Fibroblast of lung (primary cell): ENCODE data around the gene DUS4L. TPM values are rescaled to one million over a fixed set of nuclear protein-coding genes. Genes with fewer than 3 reads are reported as not detected.

Experiments
- DNase-seq, 2 donors: peaks; one replicate each; pipeline versions ENCODE4 v3.0.0 to v3.0.0-alpha.2; 2010; ENCODE audit warnings: low read depth in 2 of 2
- H2AFZ ChIP-seq: 2 replicates; pipeline ENCODE4 v1.5.1; 2012; ENCODE audit warnings: low read length, control low read depth, inconsistent platforms
- H3K27ac ChIP-seq: 2 replicates; pipeline ENCODE4 v1.5.1; 2011; ENCODE audit warnings: low read length, control low read depth; ENCODE audit not compliant: insufficient read depth
- H3K27me3 ChIP-seq: 2 replicates; pipeline ENCODE4 v1.5.1; 2011; ENCODE audit warnings: mild to moderate bottlenecking, low read length; ENCODE audit not compliant: control insufficient read depth, insufficient read depth
- H3K36me3 ChIP-seq: 2 replicates; pipeline ENCODE4 v1.5.1; 2011; ENCODE audit warnings: low read length; ENCODE audit not compliant: control insufficient read depth, insufficient read depth
- H3K4me1 ChIP-seq: 2 replicates; pipeline ENCODE4 v1.5.1; 2011; ENCODE audit warnings: low read length; ENCODE audit not compliant: control insufficient read depth, insufficient read depth; ENCODE audit errors: extremely low read depth
- H3K4me2 ChIP-seq: 2 replicates; pipeline ENCODE4 v1.5.1; 2011; ENCODE audit warnings: low read length, control low read depth; ENCODE audit not compliant: insufficient read depth; ENCODE audit errors: extremely low read depth
- H3K4me3 ChIP-seq, 4 experiments: fragments of 200-600 bp in 1 of 4; sonication (generic) in 1 of 4; replicated peaks in 1 of 4; 2 replicates each; pipeline ENCODE4 v1.5.1; 2011 to 2016; ENCODE audit warnings: low read length in 4 of 4, low read depth in 3 of 4, mild to moderate bottlenecking in 3 of 4, control low read depth in 2 of 4, inconsistent platforms in 1 of 4, mixed read lengths in 1 of 4; ENCODE audit not compliant: insufficient read depth in 1 of 4; ENCODE audit errors: control extremely low read depth in 1 of 4
- H3K79me2 ChIP-seq: 2 replicates; pipeline ENCODE4 v1.5.1; 2012; ENCODE audit warnings: mild to moderate bottlenecking, low read length, inconsistent platforms; ENCODE audit not compliant: control insufficient read depth, insufficient read depth
- H3K9ac ChIP-seq: 2 replicates; pipeline ENCODE4 v1.5.1; 2011; ENCODE audit warnings: mild to moderate bottlenecking, low read length, control low read depth; ENCODE audit not compliant: insufficient read depth
- H3K9me3 ChIP-seq: 2 replicates; pipeline ENCODE4 v1.5.1; 2012; ENCODE audit warnings: low read depth, low read length; ENCODE audit not compliant: control insufficient read depth, insufficient read depth
- H4K20me1 ChIP-seq: 2 replicates; pipeline ENCODE4 v1.5.1; 2011; ENCODE audit warnings: low read length; ENCODE audit not compliant: control insufficient read depth, insufficient read depth; ENCODE audit errors: extremely low read depth
- EZH2 ChIP-seq: IDR thresholded peaks from 2 replicates; pipeline ENCODE4 v1.5.1; 2012; ENCODE audit warnings: low read length, control low read depth, mild to moderate bottlenecking; ENCODE audit errors: missing control alignments
- polyA plus RNA-seq, 2 donors: library from polyadenylated mRNA; depleted of rRNA in 1 of 2; stranded (reverse) in 1 of 2; unstranded in 1 of 2; fragments of >200 nt; gene quantifications; 2 replicates each; pipeline ENCODE4 v1.2.1, GENCODE V29; 2011 to 2012; ENCODE audit warnings: missing spikeins in 1 of 2
- total RNA-seq: library from RNA; depleted of rRNA; stranded (reverse); fragments of >200 nt; gene quantifications from 2 replicates; pipeline ENCODE4 v1.2.1, GENCODE V29; 2014
- TF ChIP-seq, protein P1 (sequence below), 2 donors: IDR thresholded peaks in 1 of 2; conservative IDR thresholded peaks in 1 of 2; 1 replicate in 1 of 2; 2 replicates in 1 of 2; pipeline ENCODE4 v1.5.1; 2011 to 2012; ENCODE audit warnings: low read length in 2 of 2, control low read depth in 1 of 2, inconsistent platforms in 1 of 2, low read depth in 1 of 2, mild to moderate bottlenecking in 1 of 2

The DUS4L gene
- total and polyA plus RNA-seq, 2 donors (not counting 1 experiment from before 2014, with no cell fraction given), result 5.5 to 8.8 TPM

DNA sequence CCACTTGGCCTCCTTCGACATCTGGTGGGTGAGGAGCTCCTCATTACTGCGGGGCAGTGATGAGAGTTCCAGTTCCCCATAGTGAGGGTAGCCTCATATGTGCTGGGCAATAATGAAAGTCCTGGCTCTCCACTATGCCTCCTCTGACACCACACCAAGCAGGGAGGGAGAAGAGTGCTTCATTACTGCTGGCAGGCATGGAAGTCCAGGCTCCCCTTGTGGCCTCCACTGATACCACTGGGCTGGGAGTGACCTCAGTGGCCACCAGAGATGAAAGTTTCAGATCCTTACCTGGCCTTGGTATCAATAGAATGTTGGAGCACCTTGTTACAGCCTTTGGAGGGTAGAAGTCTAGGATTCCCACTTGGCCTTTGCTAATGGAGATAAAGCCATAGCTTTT, 6.5 kb downstream of the DUS4L start:
- Histone ChIP-seq H4K20me1 (no peaks in the 10 kb centered on the region), H3K9ac (no peak overlapping the region), H3K4me3 (no peak overlapping the region), H3K36me3 (peaks cover 2% of the 10 kb centered on the region), H3K4me2 (no peak overlapping the region), H3K79me2 (no peaks in the 10 kb centered on the region), H3K27me3 (no peaks in the 10 kb centered on the region), H3K9me3 (no peaks in the 10 kb centered on the region), H3K4me1 (no peaks in the 10 kb centered on the region), H2AFZ (no peak overlapping the region), H3K27ac (no peak overlapping the region)
- TF ChIP-seq EZH2, result no peak
- TF ChIP-seq, protein P1, sequence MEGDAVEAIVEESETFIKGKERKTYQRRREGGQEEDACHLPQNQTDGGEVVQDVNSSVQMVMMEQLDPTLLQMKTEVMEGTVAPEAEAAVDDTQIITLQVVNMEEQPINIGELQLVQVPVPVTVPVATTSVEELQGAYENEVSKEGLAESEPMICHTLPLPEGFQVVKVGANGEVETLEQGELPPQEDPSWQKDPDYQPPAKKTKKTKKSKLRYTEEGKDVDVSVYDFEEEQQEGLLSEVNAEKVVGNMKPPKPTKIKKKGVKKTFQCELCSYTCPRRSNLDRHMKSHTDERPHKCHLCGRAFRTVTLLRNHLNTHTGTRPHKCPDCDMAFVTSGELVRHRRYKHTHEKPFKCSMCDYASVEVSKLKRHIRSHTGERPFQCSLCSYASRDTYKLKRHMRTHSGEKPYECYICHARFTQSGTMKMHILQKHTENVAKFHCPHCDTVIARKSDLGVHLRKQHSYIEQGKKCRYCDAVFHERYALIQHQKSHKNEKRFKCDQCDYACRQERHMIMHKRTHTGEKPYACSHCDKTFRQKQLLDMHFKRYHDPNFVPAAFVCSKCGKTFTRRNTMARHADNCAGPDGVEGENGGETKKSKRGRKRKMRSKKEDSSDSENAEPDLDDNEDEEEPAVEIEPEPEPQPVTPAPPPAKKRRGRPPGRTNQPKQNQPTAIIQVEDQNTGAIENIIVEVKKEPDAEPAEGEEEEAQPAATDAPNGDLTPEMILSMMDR (conservative IDR thresholded peaks at IDR 0.05 in 1 of 2, IDR thresholded peaks at IDR 0.05 in 1 of 2; ENCODE audit: low read depth in 1 of 2, low read length in 2 of 2), result no peak
- DNase-seq, result no peak

DNA sequence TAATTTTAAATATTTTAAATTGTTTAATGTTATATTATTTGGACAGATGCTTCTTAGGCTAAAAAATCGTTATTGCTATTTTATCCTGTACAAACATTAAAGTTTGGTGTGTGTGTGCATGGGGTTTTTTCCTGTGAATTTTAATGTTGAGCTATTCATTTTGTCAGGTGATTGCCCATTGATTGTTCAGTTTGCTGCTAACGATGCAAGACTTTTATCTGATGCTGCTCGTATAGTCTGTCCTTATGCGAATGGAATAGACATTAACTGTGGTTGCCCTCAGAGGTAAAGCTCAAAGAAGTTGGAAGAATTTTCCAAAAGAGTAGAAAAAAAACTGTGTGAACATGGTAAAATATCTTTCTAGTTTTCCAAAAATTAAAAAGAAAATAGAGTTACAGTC, 9.8 kb downstream of the DUS4L start:
- Histone ChIP-seq H3K4me2 (no peak overlapping the region), H3K79me2 (no peaks in the 10 kb centered on the region), H4K20me1 (no peaks in the 10 kb centered on the region), H3K4me1 (no peaks in the 10 kb centered on the region), H3K36me3 (peaks cover 2% of the 10 kb centered on the region), H3K4me3 (no peak overlapping the region), H3K27me3 (no peaks in the 10 kb centered on the region), H3K27ac (no peak overlapping the region), H3K9me3 (no peaks in the 10 kb centered on the region), H3K9ac (no peak overlapping the region), H2AFZ (no peak overlapping the region)
- TF ChIP-seq, protein P1 (conservative IDR thresholded peaks at IDR 0.05 in 1 of 2, IDR thresholded peaks at IDR 0.05 in 1 of 2; ENCODE audit: low read depth in 1 of 2, low read length in 2 of 2), result no peak
- no peak for TF ChIP-seq EZH2
- DNase-seq, result no peak

DNA sequence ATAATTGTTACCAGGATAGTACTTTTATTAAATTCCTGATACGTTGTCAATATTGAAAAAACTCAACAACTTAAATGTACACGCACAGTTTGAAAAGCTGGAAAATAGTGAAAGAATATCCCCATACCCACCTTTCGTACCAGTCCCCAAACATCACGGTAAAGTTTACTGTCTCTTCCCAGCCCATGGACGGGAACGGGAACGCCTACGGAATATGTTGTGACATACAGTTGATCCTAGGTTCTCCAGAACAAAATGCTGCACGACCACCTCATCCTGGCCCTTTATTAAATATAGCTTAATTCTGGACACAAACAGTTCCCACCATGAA, 15.7 kb downstream of the DUS4L start:
- peak overlapping the region; percentile 86 to 93 (median 90) for H3K4me3 ChIP-seq
- peaks cover 1% of the 10 kb centered on the region for H3K36me3 ChIP-seq
- H3K79me2 ChIP-seq, result peaks cover 24% of the 10 kb centered on the region
- peak overlapping the region; percentile 90 for H3K9ac ChIP-seq
- no peak for DNase-seq
- H3K27me3 ChIP-seq, result no peaks in the 10 kb centered on the region
- H3K4me2 ChIP-seq, result peak overlapping the region; percentile 91
- H3K9me3 ChIP-seq, result no peaks in the 10 kb centered on the region
- peak overlapping the region; percentile 88 for H3K27ac ChIP-seq
- peak overlapping the region; percentile 97 for H2AFZ ChIP-seq
- no peak for TF ChIP-seq EZH2
- TF ChIP-seq, protein P1 (conservative IDR thresholded peaks at IDR 0.05 in 1 of 2, IDR thresholded peaks at IDR 0.05 in 1 of 2; ENCODE audit: low read depth in 1 of 2, low read length in 2 of 2), result no peak
- H4K20me1 ChIP-seq, result no peaks in the 10 kb centered on the region
- no peaks in the 10 kb centered on the region for H3K4me1 ChIP-seq
